Glutamatergic neuron (in vitro differentiated cells): ENCODE results near the gene TWIST2. TPM values are rescaled to one million over a fixed set of nuclear protein-coding genes. Genes with fewer than 3 reads are reported as not detected.

ENCODE experiments used
- DNase-seq: peaks from one replicate; pipeline ENCODE4 v3.0.0; 2022
- H3K27ac Mint-ChIP-seq: one replicate; pipeline ENCODE4 v1.8.0; 2020; ENCODE audit warnings: mild to moderate bottlenecking, mixed read lengths, inconsistent platforms; ENCODE audit not compliant: unreplicated experiment
- H3K27me3 Mint-ChIP-seq: one replicate; pipeline ENCODE4 v1.8.0; 2020; ENCODE audit warnings: mild to moderate bottlenecking, moderate library complexity, mixed read lengths, inconsistent platforms; ENCODE audit not compliant: unreplicated experiment
- H3K36me3 Mint-ChIP-seq: one replicate; pipeline ENCODE4 v1.8.0; 2020; ENCODE audit warnings: mild to moderate bottlenecking, mixed read lengths, inconsistent platforms; ENCODE audit not compliant: unreplicated experiment
- H3K4me1 Mint-ChIP-seq: one replicate; pipeline ENCODE4 v1.8.0; 2020; ENCODE audit warnings: mild to moderate bottlenecking, low read depth, mixed read lengths, inconsistent platforms; ENCODE audit not compliant: unreplicated experiment
- H3K4me3 Mint-ChIP-seq: one replicate; pipeline ENCODE4 v1.8.0; 2020; ENCODE audit warnings: mild to moderate bottlenecking, mixed read lengths, inconsistent platforms; ENCODE audit not compliant: unreplicated experiment
- H3K9me3 Mint-ChIP-seq: one replicate; pipeline ENCODE4 v1.8.0; 2020; ENCODE audit warnings: mild to moderate bottlenecking, moderate library complexity, mixed read lengths, inconsistent platforms; ENCODE audit not compliant: unreplicated experiment
- total RNA-seq: library from RNA; stranded (reverse); fragmentation: NEBNext Ultra II Directional; extraction: Animal tissue kit (Norgen Biotek cat#: 25700); gene quantifications from one replicate; pipeline ENCODE4 v1.2.1, GENCODE V29; 2021; ENCODE audit not compliant: unreplicated experiment
- TF ChIP-seq, protein P1 (sequence below): fragments of 200-600 bp; sonication (generic); IDR thresholded peaks from one replicate; pipeline ENCODE4 v1.5.0; 2021; ENCODE audit not compliant: partially characterized antibody, unreplicated experiment

Gene TWIST2
- total RNA-seq, 1 donor from 2014 or later: not detected

DNA sequence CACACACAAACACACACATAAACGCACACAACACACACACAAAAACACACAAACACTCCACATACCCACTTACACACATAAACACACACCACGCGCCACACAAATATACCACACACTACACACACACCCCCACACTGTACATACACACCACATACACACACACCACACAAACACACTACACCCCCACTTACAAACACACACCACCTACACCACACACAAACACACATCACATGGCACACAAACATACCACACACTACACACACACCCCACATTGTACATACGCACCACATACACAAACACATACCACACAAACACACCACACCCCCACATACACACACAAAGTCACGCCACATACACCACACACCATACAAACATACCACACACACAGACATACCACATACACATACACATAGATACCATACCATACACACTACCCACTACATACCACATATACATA lies 59.9 kb downstream of the TWIST2 start:
- Mint-ChIP-seq H3K4me3 (no peak overlapping the region), H3K4me1 (no peaks in the 10 kb centered on the region), H3K27ac (no peak overlapping the region), H3K9me3 (peaks cover 10% of the 10 kb centered on the region), H3K36me3 (no peaks in the 10 kb centered on the region), H3K27me3 (peaks cover 6% of the 10 kb centered on the region)
- TF ChIP-seq, protein P1, sequence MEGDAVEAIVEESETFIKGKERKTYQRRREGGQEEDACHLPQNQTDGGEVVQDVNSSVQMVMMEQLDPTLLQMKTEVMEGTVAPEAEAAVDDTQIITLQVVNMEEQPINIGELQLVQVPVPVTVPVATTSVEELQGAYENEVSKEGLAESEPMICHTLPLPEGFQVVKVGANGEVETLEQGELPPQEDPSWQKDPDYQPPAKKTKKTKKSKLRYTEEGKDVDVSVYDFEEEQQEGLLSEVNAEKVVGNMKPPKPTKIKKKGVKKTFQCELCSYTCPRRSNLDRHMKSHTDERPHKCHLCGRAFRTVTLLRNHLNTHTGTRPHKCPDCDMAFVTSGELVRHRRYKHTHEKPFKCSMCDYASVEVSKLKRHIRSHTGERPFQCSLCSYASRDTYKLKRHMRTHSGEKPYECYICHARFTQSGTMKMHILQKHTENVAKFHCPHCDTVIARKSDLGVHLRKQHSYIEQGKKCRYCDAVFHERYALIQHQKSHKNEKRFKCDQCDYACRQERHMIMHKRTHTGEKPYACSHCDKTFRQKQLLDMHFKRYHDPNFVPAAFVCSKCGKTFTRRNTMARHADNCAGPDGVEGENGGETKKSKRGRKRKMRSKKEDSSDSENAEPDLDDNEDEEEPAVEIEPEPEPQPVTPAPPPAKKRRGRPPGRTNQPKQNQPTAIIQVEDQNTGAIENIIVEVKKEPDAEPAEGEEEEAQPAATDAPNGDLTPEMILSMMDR: no peak
- no peak for DNase-seq

DNA sequence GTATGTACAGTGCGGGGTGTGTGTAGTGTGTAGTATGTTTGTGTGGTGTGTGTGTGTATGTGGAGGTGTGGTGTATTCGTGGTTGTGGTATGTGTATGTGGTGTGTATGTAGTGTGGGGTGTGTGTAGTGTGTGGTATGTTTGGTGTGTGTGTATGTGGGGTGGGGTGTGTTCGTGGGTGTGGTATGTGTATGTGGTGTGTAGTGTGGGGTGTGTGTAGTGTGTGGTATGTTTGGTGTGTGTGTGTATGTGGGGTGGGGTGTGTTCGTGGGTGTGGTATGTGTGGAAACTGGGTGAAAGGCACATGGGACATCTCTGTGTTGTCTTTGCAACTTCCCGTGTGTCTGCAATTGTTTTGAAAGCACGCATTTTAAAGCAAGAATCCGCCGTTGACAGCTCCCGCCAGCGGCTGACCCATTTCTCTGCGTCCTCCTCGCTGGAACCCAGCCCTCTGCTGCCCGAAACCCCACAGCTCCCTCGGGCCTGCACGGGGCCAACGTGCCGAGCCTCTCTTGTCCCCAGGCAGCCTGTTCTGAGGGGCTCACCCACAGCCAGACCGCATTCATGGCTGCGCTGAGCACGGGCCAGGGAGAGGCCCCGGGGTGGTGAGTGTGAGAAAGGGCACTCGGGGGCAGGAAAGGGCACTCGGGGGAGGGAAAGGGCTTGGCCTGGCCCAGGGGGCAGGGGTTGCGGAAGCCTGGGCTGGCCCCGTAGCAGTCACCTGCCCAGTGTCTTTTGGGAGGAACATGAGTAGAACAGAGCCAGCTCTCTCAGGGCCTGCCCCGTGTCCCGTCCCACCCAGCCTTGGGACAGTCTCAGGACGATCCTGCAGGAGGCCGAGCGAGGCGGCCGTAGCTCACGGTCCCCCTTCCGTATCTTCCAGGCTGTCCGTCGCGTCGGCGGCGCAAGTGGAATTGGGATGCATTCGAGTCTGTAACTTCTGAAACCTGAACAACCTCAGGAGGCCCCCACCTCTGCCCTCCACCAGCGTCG lies 61.4 kb downstream of the TWIST2 start:
- H3K27me3 Mint-ChIP-seq: peaks cover 6% of the 10 kb centered on the region
- no peak for DNase-seq
- no peak overlapping the region for H3K4me3 Mint-ChIP-seq
- no peaks in the 10 kb centered on the region for H3K4me1 Mint-ChIP-seq
- no peaks in the 10 kb centered on the region for H3K36me3 Mint-ChIP-seq
- no peak overlapping the region for H3K27ac Mint-ChIP-seq
- TF ChIP-seq, protein P1: no peak
- peaks cover 10% of the 10 kb centered on the region for H3K9me3 Mint-ChIP-seq

DNA sequence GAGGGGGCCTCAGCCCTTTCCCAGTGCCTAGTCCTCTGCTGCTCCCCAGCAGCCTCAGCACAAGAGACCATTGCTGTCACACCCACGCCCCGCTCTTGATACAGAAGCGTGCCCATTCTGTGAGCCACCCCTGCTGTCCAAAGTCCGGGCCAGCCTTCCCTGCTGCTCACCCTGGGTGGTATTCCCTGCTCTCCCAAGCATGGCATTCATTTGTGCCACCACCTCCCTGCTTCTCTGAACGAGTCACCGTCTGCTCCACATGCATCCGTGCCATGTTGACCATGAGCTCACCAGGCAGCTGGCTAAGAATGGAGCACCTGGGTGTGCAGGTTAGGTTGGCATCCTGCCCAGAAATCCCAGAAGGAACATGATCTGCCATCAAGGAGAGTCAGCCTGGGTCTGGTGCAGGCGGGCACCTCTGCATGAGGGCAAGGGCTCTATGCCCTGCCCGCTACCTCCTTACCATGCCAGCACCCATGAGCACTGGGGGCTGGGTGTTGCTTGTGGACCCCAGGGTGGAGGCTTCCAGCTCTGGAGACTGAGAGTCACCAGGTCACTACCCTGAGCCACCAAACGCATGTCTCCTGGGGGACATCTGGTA lies 63.0 kb downstream of the TWIST2 start:
- Mint-ChIP-seq H3K27me3 (peaks cover 4% of the 10 kb centered on the region), H3K36me3 (peaks cover under 1% of the 10 kb centered on the region), H3K4me3 (no peak overlapping the region), H3K4me1 (no peaks in the 10 kb centered on the region), H3K27ac (no peak overlapping the region), H3K9me3 (peaks cover 7% of the 10 kb centered on the region)
- TF ChIP-seq, protein P1: no peak
- DNase-seq: no peak

DNA sequence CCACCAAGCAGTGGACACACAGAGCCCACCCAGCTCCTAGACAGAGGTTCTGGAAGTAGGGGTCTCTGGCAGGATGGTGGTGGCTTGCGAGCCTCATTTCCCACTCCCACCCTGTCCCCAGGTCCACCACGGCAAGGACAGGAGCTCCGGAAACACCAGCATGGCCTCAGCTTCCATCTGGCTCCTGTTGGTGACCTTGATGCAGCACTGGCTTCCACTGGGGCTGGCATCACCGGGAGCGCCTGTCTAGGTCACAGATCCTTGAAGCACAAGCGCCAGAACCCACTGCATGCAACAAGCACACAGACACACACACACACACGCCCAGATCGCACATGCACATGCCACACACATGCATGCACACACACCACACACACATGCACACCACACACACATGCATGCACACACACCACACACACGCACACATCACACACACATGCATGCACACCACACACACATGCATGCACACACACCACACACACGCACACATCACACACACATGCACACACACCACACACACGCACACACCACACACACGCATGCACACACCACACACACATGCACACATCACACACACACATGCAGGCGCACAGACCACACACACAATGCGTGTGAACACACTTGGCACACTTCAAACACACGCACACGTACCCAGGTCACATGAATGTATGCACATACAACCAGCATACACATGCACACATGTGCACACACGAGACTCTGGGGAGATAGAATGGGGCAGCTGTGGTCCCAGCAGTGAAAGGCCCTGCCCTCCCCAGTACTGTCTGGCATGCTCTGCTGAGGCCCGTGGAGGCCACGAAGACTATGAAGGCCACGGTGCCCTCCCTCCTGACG lies 63.7 kb downstream of the TWIST2 start:
- no peak overlapping the region for H3K4me3 Mint-ChIP-seq
- peaks cover 7% of the 10 kb centered on the region for H3K27me3 Mint-ChIP-seq
- H3K9me3 Mint-ChIP-seq: peaks cover 2% of the 10 kb centered on the region
- DNase-seq: no peak
- H3K4me1 Mint-ChIP-seq: no peaks in the 10 kb centered on the region
- peak overlapping the region; percentile 75 for H3K27ac Mint-ChIP-seq
- TF ChIP-seq, protein P1: no peak
- peaks cover 5% of the 10 kb centered on the region for H3K36me3 Mint-ChIP-seq
